ENCODE results near the gene GUSB. TPM values are rescaled to one million over a fixed set of nuclear protein-coding genes. Genes with fewer than 3 reads are reported as not detected.

GUSB gene
- total RNA-seq, 2 experiments from 2014 or later: 49.5 to 50.9 TPM

DNA sequence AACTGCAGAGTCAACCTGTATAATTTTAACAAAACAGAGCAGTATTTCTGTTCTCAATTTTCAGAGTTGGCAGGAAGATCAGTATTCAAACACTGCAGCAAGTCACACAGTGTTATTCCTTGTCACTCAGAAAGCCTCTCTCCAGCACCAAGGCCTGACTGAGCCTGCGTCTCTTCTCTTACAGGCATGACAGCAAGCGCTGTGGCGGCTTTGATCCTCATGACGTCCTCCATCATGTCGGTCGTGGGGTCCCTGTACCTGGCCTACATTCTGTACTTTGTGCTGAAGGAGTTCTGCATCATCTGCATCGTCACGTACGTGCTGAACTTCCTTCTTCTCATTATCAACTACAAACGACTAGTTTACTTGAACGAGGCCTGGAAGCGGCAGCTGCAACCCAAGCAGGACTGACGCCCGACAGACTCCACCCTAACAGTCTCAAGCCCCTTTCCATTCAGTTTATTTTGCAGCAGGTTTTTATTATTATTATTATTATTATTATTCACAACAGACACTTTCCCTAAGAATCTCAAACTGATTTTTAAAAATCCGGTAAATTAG lies 28.0 kb downstream of the GUSB start:
- Histone ChIP-seq H3K79me2 (ENCODE audit: insufficient read depth, low read depth, low read length) (no peaks in the 10 kb centered on the region; the same call in 1 of the 2 replicates), H3K4me2 (ENCODE audit: low read length) (no peak overlapping the region), H3K36me3 (ENCODE audit: insufficient read depth, low read length) (peaks cover 59% of the 10 kb centered on the region), H3K9me2 (ENCODE audit: insufficient read depth, low read length) (no peaks in the 10 kb centered on the region), H3K4me3 (ENCODE audit: low read depth, low read length, poor library complexity, severe bottlenecking) (no peak overlapping the region), H4K20me1 (ENCODE audit: insufficient read depth, low read length) (no peaks in the 10 kb centered on the region), H3K4me1 (ENCODE audit: insufficient read depth, low read length, poor library complexity, severe bottlenecking) (no peaks in the 10 kb centered on the region), H3K27ac (ENCODE audit: low read depth, low read length, poor library complexity, severe bottlenecking) (no peak overlapping the region), H2AFZ (ENCODE audit: low read length) (no peak overlapping the region), H3K9me3 (ENCODE audit: low read length) (no peaks in the 10 kb centered on the region)
- no peak for TF ChIP-seq EZH2phosphoT487 (IDR thresholded peaks at IDR 0.05; ENCODE audit: borderline replicate concordance, low read depth, low read length)
- TF ChIP-seq, protein P1, sequence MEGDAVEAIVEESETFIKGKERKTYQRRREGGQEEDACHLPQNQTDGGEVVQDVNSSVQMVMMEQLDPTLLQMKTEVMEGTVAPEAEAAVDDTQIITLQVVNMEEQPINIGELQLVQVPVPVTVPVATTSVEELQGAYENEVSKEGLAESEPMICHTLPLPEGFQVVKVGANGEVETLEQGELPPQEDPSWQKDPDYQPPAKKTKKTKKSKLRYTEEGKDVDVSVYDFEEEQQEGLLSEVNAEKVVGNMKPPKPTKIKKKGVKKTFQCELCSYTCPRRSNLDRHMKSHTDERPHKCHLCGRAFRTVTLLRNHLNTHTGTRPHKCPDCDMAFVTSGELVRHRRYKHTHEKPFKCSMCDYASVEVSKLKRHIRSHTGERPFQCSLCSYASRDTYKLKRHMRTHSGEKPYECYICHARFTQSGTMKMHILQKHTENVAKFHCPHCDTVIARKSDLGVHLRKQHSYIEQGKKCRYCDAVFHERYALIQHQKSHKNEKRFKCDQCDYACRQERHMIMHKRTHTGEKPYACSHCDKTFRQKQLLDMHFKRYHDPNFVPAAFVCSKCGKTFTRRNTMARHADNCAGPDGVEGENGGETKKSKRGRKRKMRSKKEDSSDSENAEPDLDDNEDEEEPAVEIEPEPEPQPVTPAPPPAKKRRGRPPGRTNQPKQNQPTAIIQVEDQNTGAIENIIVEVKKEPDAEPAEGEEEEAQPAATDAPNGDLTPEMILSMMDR (conservative IDR thresholded peaks at IDR 0.05; ENCODE audit: low read length): no peak
- ChIA-PET POLR2A (interaction anchor here (0.6 kb wide), 1 partner anchor 791 kb away, joined by 3 read pairs; no protein-coding TSS in a partner anchor), CTCF (ENCODE audit: unreplicated experiment) (no interaction called here)
- no peak for DNase-seq (ENCODE audit: low spot score)
- BruUV-seq (replicated peaks): no TSS peak
- intact Hi-C loops (cut with micrococcal nuclease; ENCODE audit: unreplicated experiment): no loop called here

DNA sequence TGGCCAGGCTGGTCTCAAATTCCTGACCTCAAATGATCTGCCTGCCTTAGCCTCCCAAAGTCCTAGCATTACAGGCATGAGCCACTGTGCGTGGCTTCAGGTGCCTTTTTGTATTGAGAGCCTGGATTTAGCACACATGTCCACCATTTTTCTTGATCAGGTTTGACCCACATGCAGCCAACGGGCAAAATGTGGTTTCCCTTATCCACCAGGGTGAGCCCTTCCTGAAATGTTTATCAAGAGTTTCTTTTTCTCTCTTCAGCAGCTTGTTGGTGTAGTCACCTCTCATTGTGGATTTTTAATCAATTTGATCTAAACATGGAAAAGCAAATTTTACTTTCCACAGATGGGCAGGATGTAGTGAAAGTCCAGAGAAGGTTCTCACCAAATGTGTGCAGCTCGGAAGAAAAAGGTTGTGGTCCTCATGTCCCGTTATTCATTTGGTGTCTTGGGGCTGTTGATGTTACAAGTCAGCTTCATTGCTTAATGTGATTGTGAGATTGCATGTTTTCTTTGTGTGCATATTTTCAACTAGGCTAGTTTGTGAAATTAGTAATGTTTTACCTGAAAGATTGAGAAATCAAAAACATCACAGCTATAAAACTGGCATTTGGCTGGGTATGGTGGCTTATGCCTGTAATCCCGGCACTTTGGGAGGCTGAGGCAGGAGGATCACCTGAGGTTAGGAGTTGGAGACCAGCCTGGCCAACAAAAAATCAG lies 28.9 kb downstream of the GUSB start:
- no peaks in the 10 kb centered on the region for H4K20me1 ChIP-seq (ENCODE audit: insufficient read depth, low read length)
- no peak overlapping the region for H3K4me2 ChIP-seq (ENCODE audit: low read length)
- no TSS peak for BruUV-seq (replicated peaks)
- no peaks in the 10 kb centered on the region for H3K4me1 ChIP-seq (ENCODE audit: insufficient read depth, low read length, poor library complexity, severe bottlenecking)
- H3K36me3 ChIP-seq (ENCODE audit: insufficient read depth, low read length): peaks cover 53% of the 10 kb centered on the region
- no peaks in the 10 kb centered on the region; the same call in 1 of the 2 replicates for H3K79me2 ChIP-seq (ENCODE audit: insufficient read depth, low read depth, low read length)
- intact Hi-C loops (cut with micrococcal nuclease; ENCODE audit: unreplicated experiment): no loop called here
- ChIA-PET POLR2A (interaction anchor here (0.6 kb wide), 1 partner anchor 17 kb away, joined by 3 read pairs; no protein-coding TSS in a partner anchor), CTCF (ENCODE audit: unreplicated experiment) (no interaction called here)
- no peak for DNase-seq (ENCODE audit: low spot score)
- H3K9me2 ChIP-seq (ENCODE audit: insufficient read depth, low read length): no peaks in the 10 kb centered on the region
- no peak overlapping the region for H3K27ac ChIP-seq (ENCODE audit: low read depth, low read length, poor library complexity, severe bottlenecking)
- no peak for TF ChIP-seq EZH2phosphoT487 (IDR thresholded peaks at IDR 0.05; ENCODE audit: borderline replicate concordance, low read depth, low read length)
- TF ChIP-seq, protein P1 (conservative IDR thresholded peaks at IDR 0.05; ENCODE audit: low read length): no peak
- no peak overlapping the region for H3K4me3 ChIP-seq (ENCODE audit: low read depth, low read length, poor library complexity, severe bottlenecking)
- no peak overlapping the region for H2AFZ ChIP-seq (ENCODE audit: low read length)
- no peaks in the 10 kb centered on the region for H3K9me3 ChIP-seq (ENCODE audit: low read length)
